HL-60 (cell line): ENCODE results near the gene HLA-DMA.

ENCODE experiments used
- DNase-seq, 2 experiments: peaks; one replicate each; pipeline ENCODE4 v3.0.0-alpha.2; 2010 to 2020; ENCODE audit warnings: low read depth in 1 of 2, low spot score in 1 of 2
- H3K27ac ChIP-seq: fragments of 250-450 bp; sonication (Bioruptor Pico); replicated peaks from 2 replicates; pipeline ENCODE4 v1.5.1; 2020; ENCODE audit warnings: mild to moderate bottlenecking, moderate library complexity
- H3K27me3 ChIP-seq: fragments of 250-450 bp; sonication (Bioruptor Pico); 2 replicates; pipeline ENCODE4 v1.5.1; 2021; ENCODE audit warnings: mild to moderate bottlenecking, moderate library complexity; ENCODE audit not compliant: insufficient read depth, poor library complexity, severe bottlenecking
- H3K4me3 ChIP-seq: replicated peaks from 2 replicates; pipeline ENCODE4 v1.5.1; 2011; ENCODE audit warnings: mild to moderate bottlenecking, control low read depth, low read length; ENCODE audit not compliant: insufficient read depth
- GABPA ChIP-seq: IDR thresholded peaks from 2 replicates; pipeline ENCODE4 v1.6.1; 2012; ENCODE audit warnings: low read depth
- POLR2AphosphoS5 ChIP-seq: IDR thresholded peaks from 2 replicates; pipeline ENCODE4 v1.6.1; 2012; ENCODE audit warnings: low read depth
- SPI1 ChIP-seq: IDR thresholded peaks from 2 replicates; pipeline ENCODE4 v1.6.1; 2012; ENCODE audit warnings: low read depth, mild to moderate bottlenecking, borderline replicate concordance
- TF ChIP-seq, protein P1 (sequence below): IDR thresholded peaks from one replicate; pipeline ENCODE4 v1.5.1; 2011; ENCODE audit warnings: low read length, control low read depth, inconsistent platforms; ENCODE audit not compliant: insufficient read depth
- TF ChIP-seq, protein P2 (sequence below): IDR thresholded peaks from 2 replicates; pipeline ENCODE4 v1.6.1; 2012; ENCODE audit warnings: low read depth; ENCODE audit not compliant: insufficient replicate concordance

Gene HLA-DMA

DNA sequence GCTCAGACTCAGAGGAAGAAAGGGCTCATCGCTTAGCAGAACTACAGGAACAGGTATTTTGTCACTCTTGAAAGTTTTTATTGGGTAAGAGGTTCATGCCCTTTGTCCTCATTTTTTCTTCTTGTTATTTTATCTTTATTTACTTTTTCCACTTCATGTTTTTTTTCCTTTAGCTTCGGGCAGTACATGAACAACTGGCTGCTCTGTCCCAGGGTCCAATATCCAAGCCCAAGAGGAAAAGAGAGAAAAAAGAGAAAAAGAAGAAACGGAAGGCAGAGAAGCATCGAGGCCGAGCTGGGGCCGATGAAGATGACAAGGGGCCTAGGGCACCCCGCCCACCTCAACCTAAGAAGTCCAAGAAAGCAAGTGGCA, 25.0 kb upstream of the HLA-DMA start:
- H3K4me3 ChIP-seq = no peak overlapping the region
- no peaks in the 10 kb centered on the region for H3K27me3 ChIP-seq
- TF ChIP-seq, protein P1, sequence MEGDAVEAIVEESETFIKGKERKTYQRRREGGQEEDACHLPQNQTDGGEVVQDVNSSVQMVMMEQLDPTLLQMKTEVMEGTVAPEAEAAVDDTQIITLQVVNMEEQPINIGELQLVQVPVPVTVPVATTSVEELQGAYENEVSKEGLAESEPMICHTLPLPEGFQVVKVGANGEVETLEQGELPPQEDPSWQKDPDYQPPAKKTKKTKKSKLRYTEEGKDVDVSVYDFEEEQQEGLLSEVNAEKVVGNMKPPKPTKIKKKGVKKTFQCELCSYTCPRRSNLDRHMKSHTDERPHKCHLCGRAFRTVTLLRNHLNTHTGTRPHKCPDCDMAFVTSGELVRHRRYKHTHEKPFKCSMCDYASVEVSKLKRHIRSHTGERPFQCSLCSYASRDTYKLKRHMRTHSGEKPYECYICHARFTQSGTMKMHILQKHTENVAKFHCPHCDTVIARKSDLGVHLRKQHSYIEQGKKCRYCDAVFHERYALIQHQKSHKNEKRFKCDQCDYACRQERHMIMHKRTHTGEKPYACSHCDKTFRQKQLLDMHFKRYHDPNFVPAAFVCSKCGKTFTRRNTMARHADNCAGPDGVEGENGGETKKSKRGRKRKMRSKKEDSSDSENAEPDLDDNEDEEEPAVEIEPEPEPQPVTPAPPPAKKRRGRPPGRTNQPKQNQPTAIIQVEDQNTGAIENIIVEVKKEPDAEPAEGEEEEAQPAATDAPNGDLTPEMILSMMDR = no peak
- TF ChIP-seq GABPA = no peak
- TF ChIP-seq, protein P2, sequence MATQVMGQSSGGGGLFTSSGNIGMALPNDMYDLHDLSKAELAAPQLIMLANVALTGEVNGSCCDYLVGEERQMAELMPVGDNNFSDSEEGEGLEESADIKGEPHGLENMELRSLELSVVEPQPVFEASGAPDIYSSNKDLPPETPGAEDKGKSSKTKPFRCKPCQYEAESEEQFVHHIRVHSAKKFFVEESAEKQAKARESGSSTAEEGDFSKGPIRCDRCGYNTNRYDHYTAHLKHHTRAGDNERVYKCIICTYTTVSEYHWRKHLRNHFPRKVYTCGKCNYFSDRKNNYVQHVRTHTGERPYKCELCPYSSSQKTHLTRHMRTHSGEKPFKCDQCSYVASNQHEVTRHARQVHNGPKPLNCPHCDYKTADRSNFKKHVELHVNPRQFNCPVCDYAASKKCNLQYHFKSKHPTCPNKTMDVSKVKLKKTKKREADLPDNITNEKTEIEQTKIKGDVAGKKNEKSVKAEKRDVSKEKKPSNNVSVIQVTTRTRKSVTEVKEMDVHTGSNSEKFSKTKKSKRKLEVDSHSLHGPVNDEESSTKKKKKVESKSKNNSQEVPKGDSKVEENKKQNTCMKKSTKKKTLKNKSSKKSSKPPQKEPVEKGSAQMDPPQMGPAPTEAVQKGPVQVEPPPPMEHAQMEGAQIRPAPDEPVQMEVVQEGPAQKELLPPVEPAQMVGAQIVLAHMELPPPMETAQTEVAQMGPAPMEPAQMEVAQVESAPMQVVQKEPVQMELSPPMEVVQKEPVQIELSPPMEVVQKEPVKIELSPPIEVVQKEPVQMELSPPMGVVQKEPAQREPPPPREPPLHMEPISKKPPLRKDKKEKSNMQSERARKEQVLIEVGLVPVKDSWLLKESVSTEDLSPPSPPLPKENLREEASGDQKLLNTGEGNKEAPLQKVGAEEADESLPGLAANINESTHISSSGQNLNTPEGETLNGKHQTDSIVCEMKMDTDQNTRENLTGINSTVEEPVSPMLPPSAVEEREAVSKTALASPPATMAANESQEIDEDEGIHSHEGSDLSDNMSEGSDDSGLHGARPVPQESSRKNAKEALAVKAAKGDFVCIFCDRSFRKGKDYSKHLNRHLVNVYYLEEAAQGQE = no peak
- TF ChIP-seq POLR2AphosphoS5 = no peak
- no peak for TF ChIP-seq SPI1
- no peak for DNase-seq
- H3K27ac ChIP-seq = no peak overlapping the region

DNA sequence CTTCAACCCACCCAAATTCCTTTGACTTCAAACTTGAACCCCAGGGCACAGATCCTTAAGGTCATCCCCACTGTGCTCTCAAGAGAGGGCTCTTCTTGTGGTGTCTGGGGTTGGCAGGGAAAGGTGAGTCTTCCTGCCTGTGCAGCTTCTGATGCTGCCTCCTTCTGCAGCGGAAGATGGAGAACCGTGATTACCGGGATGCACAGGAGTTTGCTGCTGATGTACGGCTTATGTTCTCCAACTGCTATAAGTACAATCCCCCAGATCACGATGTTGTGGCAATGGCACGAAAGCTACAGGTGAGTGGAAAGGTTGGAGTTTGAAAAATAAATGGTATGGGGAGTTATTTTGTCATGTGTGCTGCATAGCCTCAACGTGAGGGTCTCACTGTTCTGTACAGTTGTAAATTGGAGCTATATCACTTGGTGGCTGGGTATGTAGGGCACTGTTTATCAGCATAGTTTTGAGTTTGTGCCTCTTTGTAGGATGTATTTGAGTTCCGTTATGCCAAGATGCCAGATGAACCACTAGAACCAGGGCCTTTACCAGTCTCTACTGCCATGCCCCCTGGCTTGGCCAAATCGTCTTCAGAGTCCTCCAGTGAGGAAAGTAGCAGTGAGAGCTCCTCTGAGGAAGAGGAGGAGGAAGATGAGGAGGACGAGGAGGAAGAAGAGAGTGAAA, 24.5 kb upstream of the HLA-DMA start:
- no peaks in the 10 kb centered on the region for H3K27me3 ChIP-seq
- peak in 1 of 2 experiments; percentile 39 for DNase-seq
- H3K4me3 ChIP-seq = no peak overlapping the region
- no peak overlapping the region for H3K27ac ChIP-seq
- TF ChIP-seq, protein P1 = no peak
- peak; percentile 34; the same call in 1 of the 2 replicates for TF ChIP-seq POLR2AphosphoS5

DNA sequence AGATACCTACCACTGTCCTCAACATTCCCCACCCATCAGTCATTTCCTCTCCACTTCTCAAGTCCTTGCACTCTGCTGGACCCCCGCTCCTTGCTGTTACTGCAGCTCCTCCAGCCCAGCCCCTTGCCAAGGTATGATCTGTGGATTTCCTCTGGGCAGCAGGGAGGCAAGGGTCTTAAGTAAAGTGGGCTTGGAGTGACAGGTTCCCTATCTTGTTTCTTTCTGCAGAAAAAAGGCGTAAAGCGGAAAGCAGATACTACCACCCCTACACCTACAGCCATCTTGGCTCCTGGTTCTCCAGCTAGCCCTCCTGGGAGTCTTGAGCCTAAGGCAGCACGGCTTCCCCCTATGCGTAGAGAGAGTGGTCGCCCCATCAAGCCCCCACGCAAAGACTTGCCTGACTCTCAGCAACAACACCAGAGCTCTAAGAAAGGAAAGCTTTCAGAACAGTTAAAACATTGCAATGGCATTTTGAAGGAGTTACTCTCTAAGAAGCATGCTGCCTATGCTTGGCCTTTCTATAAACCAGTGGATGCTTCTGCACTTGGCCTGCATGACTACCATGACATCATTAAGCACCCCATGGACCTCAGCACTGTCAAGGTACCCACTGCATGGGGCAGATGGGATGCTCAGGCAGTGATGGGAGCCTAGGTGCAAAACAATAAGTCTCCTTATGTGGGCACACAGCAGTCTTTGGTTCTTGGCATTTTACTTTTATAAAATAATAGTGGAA, 23.6 kb upstream of the HLA-DMA start:
- TF ChIP-seq POLR2AphosphoS5 (no peak), GABPA (no peak), SPI1 (no peak)
- TF ChIP-seq, protein P1 = no peak
- TF ChIP-seq, protein P2 = no peak
- H3K27ac ChIP-seq = no peak overlapping the region

More for the DNA sequence above, 23.6 kb upstream of the HLA-DMA start:
- Histone ChIP-seq H3K4me3 (no peak overlapping the region), H3K27me3 (no peaks in the 10 kb centered on the region)
- DNase-seq = peak in 1 of 2 experiments; percentile 44
